Lung (tissue), 12 donors: ENCODE results near the gene GNA15. TPM values are rescaled to one million over a fixed set of nuclear protein-coding genes. Genes with fewer than 3 reads are reported as not detected.

Experiments
- ATAC-seq: fragments of 200-7000 bp; cut with Tn5 transposase; one replicate; pipeline ENCODE4 v1.9.1; 2020; ENCODE audit warnings: moderate number of reproducible peaks; ENCODE audit not compliant: insufficient read depth, low FRiP score
- DNase-seq, 3 donors: peaks; one replicate each; pipeline ENCODE4 v3.0.0-alpha.2; 2013 to 2017
- H3K27ac ChIP-seq, 2 donors: one replicate each; pipeline ENCODE4 v1.5.1; 2013; ENCODE audit warnings: mild to moderate bottlenecking in 2 of 2, moderate library complexity in 2 of 2, control low read depth in 1 of 2, inconsistent platforms in 1 of 2, low read depth in 1 of 2, low read length in 1 of 2
- H3K27me3 ChIP-seq, 3 donors: one replicate each; pipeline ENCODE4 v1.5.1; 2013; ENCODE audit warnings: low read length in 2 of 3; ENCODE audit not compliant: control insufficient read depth in 3 of 3, insufficient read depth in 3 of 3
- H3K36me3 ChIP-seq, 4 donors: one replicate each; pipeline ENCODE4 v1.5.1; 2013; ENCODE audit warnings: low read length in 4 of 4, mild to moderate bottlenecking in 1 of 4, moderate library complexity in 1 of 4; ENCODE audit not compliant: control insufficient read depth in 4 of 4, insufficient read depth in 4 of 4
- H3K4me1 ChIP-seq, 5 donors: one replicate each; pipeline ENCODE4 v1.5.1; 2013; ENCODE audit warnings: low read length in 5 of 5, mild to moderate bottlenecking in 2 of 5, moderate library complexity in 1 of 5; ENCODE audit not compliant: control insufficient read depth in 5 of 5, insufficient read depth in 5 of 5
- H3K4me3 ChIP-seq: one replicate; pipeline ENCODE4 v1.5.1; 2013; ENCODE audit warnings: mild to moderate bottlenecking, control low read depth, moderate library complexity
- H3K9ac ChIP-seq, 2 donors: one replicate each; pipeline ENCODE4 v1.5.1; 2013; ENCODE audit warnings: low read length in 2 of 2, control low read depth in 1 of 2; ENCODE audit not compliant: insufficient read depth in 1 of 2
- H3K9me3 ChIP-seq, 4 donors: one replicate each; pipeline ENCODE4 v1.5.1; 2013; ENCODE audit warnings: low read length in 3 of 4, mild to moderate bottlenecking in 1 of 4, moderate library complexity in 1 of 4; ENCODE audit not compliant: control insufficient read depth in 4 of 4, insufficient read depth in 3 of 4
- CTCF ChIP-seq: IDR thresholded peaks from 2 replicates; pipeline ENCODE4 v1.5.1; 2012; ENCODE audit warnings: mild to moderate bottlenecking; ENCODE audit errors: control extremely low read depth, extremely low read depth
- WGBS, 2 donors: extraction: QIAGEN DNeasy Blood & Tissue Kit; methylation state at CpG; one replicate each; pipeline ENCODE4 v1.1.7; 2013; 5-methylcytosine and 5-hydroxymethylcytosine counted together
- polyA plus RNA-seq, 2 donors: library from polyadenylated mRNA; stranded (reverse); fragments of 200-250 nt; gene quantifications; one replicate each; pipeline ENCODE4 v1.2.1, GENCODE V29; 2013
- total RNA-seq, 2 donors: library from RNA; depleted of rRNA in 1 of 2; stranded (reverse); fragments of >200 nt in 1 of 2; gene quantifications; one replicate each; pipeline ENCODE4 v1.2.1, GENCODE V29; 2014 to 2021
- donor health status: control.
- donor health status: control.
- donor health status: Bipolar disorder and iron deficiency.
- donor health status: healthy.
- donor health status: DM: yes; HTN: yes; CAD: no.

The GNA15 gene
- total and polyA plus RNA-seq, 4 donors, result 18.6 to 65.4 (median 28.7) TPM

- no peak for TF ChIP-seq CTCF
- DNase-seq (no peak), ATAC-seq (no peak)
- Histone ChIP-seq H3K9ac (no peak overlapping the region), H3K4me3 (no peak overlapping the region), H3K9me3 (no peaks in the 10 kb centered on the region), H3K27ac (no peak overlapping the region), H3K27me3 (no peaks in the 10 kb centered on the region), H3K36me3 (peaks cover 0 to 64% (median 12%) of the 10 kb centered on the region in 4 donors), H3K4me1 (no peaks in the 10 kb centered on the region)
- 92 to 96% methylated on average over 38 of the region's 38 CpGs for WGBS, 2 donors
These were observed 15.1 kb upstream of the GNA15 start for GRCh38 chr19:3120611-3121276.

- H3K27me3 ChIP-seq, result no peaks in the 10 kb centered on the region
- no peaks in the 10 kb centered on the region for H3K4me1 ChIP-seq
- WGBS, 2 donors, result 91 to 92% methylated on average over 22 of the region's 22 CpGs
- H3K27ac ChIP-seq, result no peak overlapping the region
- H3K36me3 ChIP-seq, result peaks cover 0 to 58% (median 10%) of the 10 kb centered on the region in 4 donors
- H3K9ac ChIP-seq, result no peak overlapping the region
- no peak for TF ChIP-seq CTCF
- no peaks in the 10 kb centered on the region for H3K9me3 ChIP-seq
- ATAC-seq, result no peak
- no peak for DNase-seq
- H3K4me3 ChIP-seq, result no peak overlapping the region
These were observed 14.4 kb upstream of the GNA15 start for GRCh38 chr19:3121396-3121795.

- no peak for TF ChIP-seq CTCF
- Histone ChIP-seq H3K27me3 (no peaks in the 10 kb centered on the region), H3K27ac (no peak overlapping the region), H3K36me3 (peaks cover 0 to 53% (median 8%) of the 10 kb centered on the region in 4 donors), H3K9ac (no peak overlapping the region), H3K4me1 (no peaks in the 10 kb centered on the region), H3K9me3 (no peaks in the 10 kb centered on the region), H3K4me3 (no peak overlapping the region)
- WGBS, 2 donors, result 94 to 95% methylated on average over 40 of the region's 40 CpGs
- no peak for ATAC-seq
- DNase-seq, result no peak
These were observed 13.9 kb upstream of the GNA15 start for GRCh38 chr19:3121821-3122511.
